ENCODE measurements around the gene SLC26A2. TPM values are rescaled to one million over a fixed set of nuclear protein-coding genes. Genes with fewer than 3 reads are reported as not detected.

Gene SLC26A2
- 17.9 and 18.8 TPM in 2 replicates for total RNA-seq

DNA sequence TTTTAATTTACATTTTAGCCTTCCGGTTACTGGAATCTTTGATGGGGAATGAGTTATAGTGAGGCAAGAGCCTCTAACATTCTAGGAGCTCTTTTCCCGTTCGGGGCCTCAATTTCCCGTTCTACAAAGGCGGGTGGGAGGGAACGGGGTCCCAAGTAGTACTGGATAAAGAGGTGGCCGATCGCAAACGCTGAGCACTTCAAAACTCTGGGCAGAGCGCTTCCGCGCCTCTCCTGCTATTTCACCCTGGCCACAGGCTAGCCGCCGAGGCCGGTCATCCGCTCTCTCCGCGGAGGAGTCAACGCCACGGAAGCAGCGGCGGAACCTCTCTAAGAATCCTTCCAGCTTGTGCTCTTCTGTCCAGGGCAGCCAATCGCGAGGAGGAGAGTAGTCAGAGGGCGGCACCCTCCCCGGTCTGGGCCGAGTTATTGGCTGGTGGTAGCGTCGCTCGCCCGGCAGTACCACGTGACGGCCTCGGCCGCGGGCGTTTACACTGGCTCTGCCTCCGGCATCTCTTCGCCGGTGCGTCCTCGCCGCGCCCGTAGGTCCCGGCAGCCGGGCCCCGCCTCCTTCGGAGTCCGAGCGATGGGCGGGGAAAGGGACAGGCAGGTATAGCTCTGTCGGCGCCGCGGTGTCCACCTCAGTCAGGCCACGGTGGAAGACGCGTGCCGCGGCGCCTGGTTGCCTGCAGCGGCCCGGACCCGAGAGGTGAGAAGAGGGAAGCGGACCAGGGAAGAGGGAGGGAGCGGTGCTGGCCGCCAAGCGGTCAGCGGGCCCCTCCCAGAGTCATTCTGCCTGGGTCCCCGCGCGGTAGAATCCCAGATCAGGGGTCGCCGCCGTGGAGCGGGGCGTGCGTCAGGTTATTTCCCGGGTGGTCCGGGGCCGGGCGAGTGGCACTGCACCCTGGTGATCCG, at the start of gene SLC26A2:
SLC26A2 (plus strand) TSS at position 487 of the 914 bp plus-strand sequence. CDS start 16,895 bp downstream, outside the sequence.
- peak; percentile 95 to 99 for DNase-seq (ENCODE audit: low read depth in 2 of 2)

DNA sequence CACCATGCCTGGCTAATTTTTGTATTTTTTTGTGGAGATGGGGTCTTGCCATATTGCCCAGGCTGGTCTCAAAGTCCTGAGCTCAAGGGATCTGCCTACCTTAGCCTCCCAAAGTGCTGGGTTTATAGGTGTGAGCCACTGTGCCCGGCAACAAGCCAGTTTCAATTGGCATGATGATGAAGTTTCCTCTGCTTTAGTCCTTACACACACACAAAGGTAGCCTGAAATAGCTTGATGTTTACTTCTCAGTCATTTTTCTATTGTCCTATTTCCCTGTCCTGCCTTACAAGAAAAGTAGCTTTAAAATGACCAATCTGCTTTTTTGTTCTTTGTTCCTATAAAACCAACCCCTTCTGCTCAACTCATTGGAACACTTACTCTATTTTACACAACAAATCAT, 49.5 kb upstream of the SLC26A2 start:
- no peak for DNase-seq (ENCODE audit: low read depth in 2 of 2)

DNA sequence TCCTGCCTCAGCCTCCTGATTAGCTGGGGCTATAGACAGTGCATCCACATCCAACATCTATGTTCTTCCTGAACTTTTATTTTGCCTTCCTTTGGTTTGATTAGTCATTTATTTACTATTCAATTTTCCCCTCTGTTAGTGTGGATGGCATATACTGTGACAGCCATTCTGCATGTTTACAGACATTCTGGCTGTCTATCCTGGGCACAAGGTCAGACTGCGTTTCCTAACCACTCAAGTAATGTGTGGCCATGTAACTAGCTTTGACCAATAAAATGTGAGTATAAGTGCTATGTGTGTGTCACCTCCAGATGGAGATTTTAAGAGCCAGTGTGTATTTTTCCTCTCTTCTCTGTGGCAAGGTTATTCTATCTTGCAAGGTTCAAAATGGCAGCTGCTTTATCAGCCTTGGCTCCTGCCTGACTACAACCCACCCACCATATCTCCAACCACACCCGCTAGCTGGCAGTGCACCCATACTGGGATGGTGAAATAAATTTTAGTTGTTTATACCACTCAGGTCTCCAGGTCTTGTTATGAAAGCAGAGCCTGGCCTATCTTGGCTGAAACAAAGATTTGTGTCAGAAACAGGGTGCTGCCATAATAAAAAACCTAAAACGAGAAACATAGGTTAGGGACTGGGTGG, 48.2 kb upstream of the SLC26A2 start:
- no peak for DNase-seq (ENCODE audit: low read depth in 2 of 2)

DNA sequence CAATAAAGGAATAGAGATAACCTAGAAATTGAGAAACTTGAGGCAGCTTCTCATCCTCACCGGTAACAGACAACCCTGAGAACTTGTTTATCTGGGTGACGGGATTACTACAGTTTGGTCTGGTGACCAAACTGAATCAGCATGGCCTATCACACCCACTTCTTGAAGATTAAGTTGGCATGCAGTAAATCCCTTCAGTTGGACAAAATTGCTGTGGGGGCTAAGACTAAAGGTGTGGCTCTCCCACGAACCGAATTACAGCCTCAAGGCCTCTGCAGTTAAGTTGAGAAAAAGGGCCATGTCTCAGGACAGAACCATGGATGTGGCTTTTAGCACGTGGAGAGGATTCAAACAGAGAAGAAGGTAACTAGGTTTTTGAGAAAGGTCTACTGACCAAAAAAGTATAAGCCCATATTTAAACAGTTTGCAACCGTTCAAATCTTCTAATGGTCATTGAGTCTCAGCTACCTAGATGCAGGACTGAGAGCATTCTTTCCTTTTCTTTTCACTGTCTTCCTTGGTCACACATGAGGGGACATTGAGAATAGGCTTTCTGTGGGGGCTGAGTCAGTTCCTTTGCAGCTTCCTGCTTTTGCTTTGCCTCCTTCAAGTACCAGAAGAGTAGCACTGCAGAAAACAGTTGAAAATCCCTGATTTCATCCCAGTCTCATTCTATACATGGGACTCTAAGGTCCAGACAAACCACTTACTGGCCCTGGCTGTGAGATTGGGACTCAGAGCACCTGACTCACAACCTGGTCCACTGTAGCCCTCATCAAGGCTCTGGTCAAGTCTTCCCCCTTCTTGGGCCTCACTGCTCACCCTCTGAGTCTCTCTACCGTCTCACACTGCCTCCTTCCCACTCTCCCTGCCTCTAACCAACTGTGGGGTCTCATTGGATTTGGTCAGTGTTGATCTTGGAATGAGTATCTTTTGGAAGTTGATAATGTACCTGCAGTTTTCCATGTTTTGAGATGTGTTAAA, 46.8 kb upstream of the SLC26A2 start:
- peak in 1 of 2 donors; percentile 64 for DNase-seq (ENCODE audit: low read depth in 2 of 2)

DNA sequence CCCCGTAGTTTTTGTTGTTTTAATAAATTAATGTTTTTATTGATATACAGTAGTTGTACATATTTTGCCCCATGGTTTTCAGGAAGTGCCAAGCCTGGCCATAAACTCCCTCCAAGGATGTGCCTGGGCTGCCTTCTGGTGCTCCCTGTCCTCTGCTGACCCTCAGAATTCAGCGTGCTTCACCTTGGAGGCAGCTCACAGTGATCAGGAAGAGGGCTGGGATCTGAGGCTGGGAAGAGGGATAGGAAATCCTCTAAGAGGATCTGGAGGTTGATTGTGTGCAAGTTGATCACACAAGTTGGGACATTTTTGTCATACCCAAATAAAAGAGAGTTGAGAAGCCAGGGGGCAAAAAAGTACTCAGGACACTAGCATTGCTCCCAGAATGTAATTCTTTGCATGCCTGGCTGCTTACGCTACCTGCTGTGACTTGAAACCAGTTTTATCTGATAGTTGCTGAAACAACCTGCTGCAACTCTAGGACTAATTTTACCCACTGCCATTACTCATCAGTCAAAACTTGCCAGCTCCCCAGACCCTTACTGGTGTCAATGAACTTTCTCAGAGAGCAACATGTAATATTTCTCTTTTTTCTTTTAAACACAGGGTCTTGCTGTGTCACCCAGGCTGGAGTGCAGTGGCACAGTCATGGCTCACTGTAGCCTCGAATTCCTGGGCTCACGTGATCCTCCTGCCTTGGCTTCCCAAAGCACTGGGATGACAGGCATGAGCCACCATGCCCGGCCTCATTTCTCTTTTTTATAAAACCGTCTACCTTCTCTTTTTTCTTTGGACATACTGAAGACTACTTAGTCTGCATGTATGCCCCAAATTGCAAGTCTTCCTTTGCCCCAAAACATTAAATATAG, 44.9 kb upstream of the SLC26A2 start:
- DNase-seq (ENCODE audit: low read depth in 2 of 2) = no peak

DNA sequence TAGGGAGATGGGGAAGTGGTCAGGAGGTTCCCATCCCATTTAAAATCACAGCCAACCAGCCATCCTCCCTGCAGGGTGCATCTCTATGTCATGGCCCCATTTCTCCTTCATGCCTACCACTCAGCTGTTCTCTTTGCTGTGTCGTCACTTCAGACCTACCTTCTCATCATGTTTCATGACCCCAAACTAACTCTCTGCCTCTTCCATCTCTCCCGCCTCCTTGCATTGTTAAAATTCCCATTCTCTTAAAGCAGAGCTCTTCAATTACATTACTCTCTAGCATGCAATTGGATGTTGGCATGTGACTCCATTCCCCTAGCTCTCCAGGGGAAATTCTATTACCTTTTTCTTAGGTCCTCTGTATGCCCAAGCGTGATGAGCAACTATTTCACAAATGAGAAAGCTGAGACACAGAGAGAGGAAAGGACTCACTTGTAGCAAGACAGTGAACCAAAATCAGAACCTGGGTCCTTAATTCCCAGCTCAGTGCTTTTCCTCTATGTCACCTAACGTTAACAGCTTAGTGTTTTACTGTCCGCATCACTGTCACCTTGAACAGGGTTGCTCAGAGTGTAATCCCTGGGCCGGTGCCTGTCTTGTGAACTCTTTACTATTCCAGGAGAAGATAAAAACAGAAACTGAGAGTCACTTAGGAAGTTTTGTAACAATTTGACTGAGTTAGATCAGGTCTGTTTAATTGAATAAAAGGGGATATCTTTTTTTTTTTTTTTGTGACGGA, 44.1 kb upstream of the SLC26A2 start:
- DNase-seq (ENCODE audit: low read depth in 2 of 2) = no peak

DNA sequence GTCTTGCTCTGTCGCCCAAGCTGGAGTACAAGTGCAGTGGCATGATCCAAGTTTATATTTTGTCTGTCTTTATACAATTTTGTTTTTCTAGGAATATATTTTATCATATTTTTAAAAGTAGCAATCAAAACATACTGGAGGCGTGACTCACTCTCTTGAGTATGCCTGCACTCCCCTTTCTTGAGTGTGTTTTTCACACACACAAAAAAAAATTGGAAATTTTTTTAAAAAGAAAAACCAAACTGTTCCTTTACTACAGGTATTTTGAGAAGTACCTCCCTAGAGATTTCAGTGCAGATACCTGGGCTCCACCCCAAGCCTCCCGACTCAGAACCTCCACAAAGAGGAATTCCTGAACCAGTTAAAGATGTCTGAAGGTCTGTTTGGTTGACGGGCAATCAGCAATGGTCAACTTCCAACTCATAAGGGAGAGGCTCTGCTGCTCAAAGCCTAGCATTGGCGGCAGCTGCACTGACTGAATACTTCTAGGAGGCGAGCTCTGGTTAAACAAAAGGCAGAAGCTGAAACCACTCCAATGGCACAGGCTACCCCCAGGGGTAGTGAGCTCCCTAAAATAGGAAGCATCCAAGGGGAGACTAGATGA, 43.4 kb upstream of the SLC26A2 start:
- peak in 1 of 2 donors; percentile 22 for DNase-seq (ENCODE audit: low read depth in 2 of 2)

DNA sequence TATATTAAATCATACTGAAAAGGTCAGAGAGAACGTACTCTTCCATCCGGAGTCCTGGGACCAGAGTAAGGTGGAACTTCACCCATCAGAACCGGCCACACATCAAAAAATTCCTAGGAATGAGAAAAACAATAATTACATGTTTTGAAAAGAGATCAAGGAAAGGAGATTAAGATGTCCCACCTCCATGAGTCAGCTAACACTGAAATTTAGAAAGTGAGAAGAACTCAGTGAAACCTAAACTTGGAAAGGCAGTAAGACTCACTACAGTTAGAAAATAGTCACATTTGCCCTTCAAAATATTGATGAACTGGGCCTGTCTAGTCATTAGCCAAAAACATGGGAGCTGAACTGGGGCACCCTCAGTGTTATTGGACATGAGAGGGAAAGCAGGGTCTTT, 39.0 kb upstream of the SLC26A2 start:
- no peak for DNase-seq (ENCODE audit: low read depth in 2 of 2)

DNA sequence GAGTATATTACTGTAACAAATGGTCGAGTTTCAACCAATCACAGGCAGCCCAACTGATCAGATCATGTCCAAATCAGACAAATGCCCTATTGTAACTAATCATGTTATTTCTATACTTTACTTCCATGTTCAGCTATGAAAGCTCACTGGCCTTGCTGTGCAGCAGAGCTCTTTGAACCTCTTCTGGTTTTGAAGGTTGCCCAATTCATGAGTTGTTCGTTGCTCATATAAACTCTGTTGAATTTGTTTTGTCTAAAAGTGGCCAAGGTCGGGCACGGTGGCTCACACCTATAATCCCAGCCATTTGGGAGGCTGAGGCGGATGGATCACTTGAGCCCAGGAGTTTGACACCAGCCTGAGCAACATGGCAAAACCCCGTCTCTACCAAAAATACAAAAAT, 37.6 kb upstream of the SLC26A2 start:
- DNase-seq (ENCODE audit: low read depth in 2 of 2) = no peak

DNA sequence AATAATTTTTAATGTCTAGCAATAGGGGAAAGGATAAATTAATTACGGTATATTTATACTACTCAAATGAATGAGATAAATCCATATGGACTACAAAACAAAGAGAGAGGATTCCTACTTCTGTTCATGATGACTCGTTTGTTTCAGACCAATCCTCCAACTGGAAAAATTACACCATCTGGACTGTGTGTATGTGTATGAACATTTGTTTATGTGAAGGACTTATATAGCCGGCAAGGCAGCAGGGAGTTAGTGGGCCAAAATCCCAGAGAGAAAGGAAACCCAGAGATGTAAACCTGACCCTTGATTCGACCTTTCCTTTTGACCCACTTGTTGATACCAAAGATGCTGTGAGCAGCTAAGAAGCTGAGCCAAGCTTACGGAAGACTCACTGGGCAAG, 36.1 kb upstream of the SLC26A2 start:
- peak in 1 of 2 donors; percentile 27 for DNase-seq (ENCODE audit: low read depth in 2 of 2)

DNA sequence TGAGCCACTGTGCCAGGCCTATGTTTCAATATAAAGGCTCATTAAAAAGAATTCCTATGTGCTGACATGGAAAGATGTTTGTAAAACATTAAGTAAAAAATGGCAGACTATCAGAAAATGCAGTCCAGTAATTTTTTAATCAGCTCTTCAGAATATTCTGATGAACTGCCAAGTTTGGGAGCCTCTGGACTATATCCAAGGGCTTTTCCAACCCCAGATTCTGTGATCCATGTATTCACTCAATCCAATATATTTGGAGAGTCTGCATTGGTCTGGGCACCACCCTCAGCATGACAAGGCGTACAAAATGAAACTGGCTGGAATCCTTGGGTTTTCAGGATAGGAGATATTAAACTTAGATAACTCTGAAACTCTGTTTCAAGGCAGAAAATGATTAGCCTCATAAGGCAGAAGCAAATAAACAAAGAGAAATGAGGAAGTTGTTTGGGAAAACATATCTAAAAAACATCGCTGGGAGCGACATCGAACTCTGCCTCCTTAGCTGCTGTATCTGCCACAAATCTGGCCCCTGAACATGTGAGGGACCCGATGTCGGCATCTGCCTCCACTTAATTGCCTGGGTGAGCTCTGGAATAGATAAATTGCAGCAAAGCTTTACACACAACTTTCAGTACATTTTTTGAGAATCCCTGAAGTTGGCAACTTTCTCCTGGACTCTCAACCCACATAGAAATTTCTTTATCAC, 30.4 kb upstream of the SLC26A2 start:
- DNase-seq (ENCODE audit: low read depth in 2 of 2) = no peak

DNA sequence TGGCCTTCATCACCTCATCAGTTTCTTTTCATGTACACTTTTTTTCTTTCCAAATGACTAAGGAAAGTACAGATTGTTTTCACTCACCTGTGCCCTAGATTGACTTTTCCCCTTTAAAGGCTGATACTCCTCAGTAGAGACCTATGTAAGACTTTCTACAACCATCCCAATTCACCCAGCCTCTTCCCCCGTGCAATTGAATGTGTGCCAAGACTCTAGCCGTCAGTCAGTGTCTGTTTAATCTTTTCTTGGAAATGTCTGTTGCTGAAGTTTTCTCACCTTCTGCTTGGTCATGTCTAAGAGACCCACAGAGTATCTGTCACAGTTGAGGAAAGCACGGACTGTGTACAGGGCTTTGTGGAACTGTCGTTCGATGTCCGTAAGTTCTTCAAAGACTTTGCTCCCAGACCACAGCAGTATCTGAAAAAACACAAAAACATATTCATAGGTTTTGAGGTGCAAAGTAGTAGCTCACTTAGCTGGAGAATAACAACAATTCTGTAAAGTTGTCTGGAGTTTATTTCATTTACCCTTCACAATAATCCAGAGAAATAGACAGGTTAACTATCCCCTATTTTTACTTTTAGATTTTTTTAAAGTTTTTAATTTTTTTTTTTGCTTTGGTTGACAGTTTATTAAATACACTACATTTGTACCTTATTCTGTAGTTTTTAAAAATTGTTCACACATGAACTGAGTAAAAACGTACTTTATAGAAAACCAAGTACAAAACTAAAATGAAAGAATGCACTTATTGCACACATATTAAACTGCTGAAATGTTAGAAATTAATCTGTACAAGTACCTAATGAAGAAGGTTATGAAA, 29.6 kb upstream of the SLC26A2 start:
- DNase-seq (ENCODE audit: low read depth in 2 of 2) = no peak

DNA sequence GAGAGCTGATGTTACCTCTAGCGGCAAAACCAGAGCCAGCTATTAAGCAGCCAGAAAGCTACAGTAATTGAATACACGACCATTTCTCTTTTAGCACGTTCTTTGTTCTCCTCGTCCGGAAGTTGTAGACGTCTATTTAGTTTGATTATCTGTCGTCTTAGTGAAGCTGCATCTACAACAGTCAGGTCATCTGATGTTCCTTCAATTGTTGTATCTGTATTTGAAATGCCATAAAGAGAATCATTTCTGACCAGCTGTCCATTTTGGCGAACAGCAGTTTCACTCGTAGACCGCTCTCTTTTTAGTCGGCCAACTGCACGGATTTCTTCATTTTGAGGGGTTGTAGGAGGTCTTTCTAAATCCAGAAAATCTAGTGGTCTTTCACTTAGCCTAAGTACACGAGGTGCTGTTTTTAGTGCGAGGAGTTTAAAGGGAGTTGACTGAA, 28.5 kb upstream of the SLC26A2 start:
- no peak for DNase-seq (ENCODE audit: low read depth in 2 of 2)

DNA sequence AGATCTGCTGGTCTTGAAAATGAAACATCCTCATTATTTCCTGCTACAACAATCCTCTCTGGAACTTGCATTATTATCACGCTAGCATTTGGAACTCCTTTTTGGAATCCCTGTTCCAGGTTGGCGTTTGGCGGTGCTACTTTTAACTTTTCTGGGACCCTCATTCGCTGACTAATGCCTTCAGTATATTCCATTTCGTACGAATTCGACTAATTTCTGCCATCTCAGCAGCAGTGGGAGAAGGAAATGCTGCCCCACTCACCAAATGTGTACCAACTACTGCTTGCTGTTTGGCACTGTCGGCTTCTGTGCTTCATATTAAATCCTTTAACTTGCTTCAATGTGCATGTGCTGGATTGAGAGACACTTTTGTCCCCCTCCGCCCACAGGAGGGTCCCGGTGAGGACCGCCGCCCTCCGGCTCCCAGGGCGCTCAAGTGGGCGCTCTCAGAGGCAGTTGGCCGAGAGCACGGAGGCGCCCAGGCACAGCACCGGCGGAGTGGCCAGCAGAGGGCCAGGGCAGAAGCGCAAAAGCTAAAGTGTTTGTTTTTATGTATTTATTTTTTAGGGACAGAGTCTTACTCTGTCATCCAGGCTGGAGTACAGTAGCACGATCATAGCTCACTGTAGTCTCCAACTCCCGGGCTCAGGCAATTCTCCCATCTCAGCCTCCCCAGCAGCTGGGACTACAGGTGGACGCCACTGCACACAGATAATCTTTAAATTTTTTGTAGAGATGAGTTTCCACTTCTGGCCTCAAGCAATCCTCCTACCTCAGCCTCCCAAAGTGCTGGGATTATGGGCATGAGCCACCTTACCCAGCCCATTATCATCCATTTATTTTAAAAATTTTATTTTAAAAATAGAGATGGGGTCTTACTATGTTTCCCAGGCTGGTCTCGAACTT, 27.9 kb upstream of the SLC26A2 start:
- peak in 1 of 2 donors; percentile 47 for DNase-seq (ENCODE audit: low read depth in 2 of 2)

DNA sequence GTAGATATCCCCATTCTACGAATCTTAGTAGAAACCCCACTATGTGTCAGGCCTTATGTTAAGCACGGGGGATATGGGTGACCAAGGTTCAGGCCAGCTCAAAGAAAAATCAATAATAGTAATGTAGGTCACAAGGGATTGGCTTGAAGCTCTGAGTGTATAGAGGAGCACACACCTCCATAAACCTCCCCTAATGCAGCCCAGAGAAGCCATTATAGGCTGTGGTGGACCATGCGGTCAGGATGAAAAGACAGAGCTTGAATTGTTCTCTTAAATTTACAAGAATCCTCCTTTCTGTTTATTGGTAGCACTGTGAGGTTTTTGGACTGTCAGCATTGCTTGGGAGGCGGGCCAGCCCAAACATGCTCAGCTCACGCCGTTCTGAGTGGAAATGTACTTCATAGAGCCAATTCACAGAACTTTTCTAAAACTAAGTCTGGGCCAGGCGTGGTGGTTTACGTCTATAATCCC, 25.1 kb upstream of the SLC26A2 start:
- no peak for DNase-seq (ENCODE audit: low read depth in 2 of 2)

DNA sequence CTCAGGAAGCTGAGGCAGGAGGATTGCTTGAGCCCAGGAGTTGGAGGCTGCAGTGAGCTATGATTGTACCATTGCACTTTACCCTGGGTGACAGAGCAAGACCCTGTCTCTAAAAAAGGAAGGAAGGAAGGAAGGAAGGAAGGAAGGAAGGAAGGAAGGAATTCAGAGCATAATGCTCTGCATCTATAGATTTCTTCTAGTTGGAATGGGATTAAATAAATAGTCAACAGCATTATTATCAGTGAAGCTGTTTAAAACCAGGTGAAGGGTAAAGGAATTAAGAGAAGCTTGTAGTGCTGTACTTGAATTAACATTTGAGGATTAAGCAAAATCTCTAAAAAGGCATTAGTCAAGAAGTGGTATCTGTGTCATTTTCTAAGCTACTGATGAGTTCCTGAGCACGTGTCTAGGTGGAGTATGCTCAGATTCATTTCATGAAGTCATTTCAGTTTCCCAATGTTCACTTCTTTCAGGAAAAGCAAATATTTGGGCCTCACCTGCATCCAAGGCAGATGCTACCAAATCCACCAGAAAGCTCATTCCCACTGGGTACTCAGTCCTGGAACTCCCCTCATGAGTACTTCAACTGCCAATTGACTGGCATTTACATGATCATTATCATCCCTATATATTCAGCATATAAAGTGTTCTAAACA, 24.4 kb upstream of the SLC26A2 start:
- no peak for DNase-seq (ENCODE audit: low read depth in 2 of 2)

Data from lung microvascular endothelial cell (primary cell).